Subcutaneous adipose tissue (tissue), 4 donors: Measurements from ENCODE around the gene GNG7. TPM values are rescaled to one million over a fixed set of nuclear protein-coding genes. Genes with fewer than 3 reads are reported as not detected.

ENCODE experiments used
- total RNA-seq, 4 donors: library from RNA; depleted of rRNA; stranded (reverse); fragments of >200 nt; gene quantifications; one replicate each; pipeline ENCODE4 v1.1.0, GENCODE V29; 2016
- TF ChIP-seq, protein P1 (sequence below): fragments of 450-650 bp; IDR thresholded peaks from one replicate; pipeline ENCODE4 v1.5.1; 2016; ENCODE audit warnings: low read depth, mild to moderate bottlenecking, control low read depth, antibody characterized with exemption, moderate library complexity

Gene GNG7
- total RNA-seq, 4 donors from 2014 or later, result 0.16 to 3.6 (median 0.82) TPM

DNA sequence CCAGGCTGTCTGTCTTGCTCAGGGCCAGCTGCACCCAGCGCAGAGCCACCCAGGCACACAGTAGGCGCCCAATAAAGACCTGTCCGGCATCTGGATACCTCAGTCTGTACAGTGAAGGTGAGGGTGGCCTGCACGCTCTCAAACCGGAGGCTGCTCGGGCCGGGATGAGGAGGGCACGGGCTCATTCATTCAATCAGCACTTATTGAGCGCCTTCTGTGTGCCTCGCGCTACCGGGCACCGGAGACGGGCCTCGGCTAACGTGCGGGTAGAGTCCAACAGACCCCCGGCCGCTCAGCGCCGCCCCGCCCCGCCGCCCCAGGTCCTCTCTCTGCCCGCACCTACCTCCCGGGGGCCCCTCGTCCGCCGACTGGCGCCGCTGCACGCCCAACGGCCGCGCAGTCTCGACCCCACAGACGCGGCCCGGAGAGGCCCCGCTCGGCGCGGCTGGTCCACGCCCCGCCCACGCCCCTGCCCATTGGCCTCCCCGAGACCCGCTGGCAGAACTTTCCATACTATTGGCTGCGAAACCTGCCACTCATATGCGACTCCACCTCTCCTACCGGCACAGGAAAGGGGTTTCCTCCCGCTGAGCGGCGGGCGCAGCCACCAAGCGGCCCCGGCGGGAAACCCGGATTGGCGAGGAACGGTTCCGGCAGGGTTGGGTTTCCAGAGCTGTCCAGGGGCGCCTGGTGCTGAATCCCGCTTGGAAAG, 37.3 kb upstream of the GNG7 start, which contains the start of gene SLC39A3:
TSS of gene SLC39A3 (minus strand) at position 416 of the 712 bp plus-strand sequence. CDS start 2,760 bp downstream, outside the sequence.
- TF ChIP-seq, protein P1, sequence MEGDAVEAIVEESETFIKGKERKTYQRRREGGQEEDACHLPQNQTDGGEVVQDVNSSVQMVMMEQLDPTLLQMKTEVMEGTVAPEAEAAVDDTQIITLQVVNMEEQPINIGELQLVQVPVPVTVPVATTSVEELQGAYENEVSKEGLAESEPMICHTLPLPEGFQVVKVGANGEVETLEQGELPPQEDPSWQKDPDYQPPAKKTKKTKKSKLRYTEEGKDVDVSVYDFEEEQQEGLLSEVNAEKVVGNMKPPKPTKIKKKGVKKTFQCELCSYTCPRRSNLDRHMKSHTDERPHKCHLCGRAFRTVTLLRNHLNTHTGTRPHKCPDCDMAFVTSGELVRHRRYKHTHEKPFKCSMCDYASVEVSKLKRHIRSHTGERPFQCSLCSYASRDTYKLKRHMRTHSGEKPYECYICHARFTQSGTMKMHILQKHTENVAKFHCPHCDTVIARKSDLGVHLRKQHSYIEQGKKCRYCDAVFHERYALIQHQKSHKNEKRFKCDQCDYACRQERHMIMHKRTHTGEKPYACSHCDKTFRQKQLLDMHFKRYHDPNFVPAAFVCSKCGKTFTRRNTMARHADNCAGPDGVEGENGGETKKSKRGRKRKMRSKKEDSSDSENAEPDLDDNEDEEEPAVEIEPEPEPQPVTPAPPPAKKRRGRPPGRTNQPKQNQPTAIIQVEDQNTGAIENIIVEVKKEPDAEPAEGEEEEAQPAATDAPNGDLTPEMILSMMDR, result no peak

DNA sequence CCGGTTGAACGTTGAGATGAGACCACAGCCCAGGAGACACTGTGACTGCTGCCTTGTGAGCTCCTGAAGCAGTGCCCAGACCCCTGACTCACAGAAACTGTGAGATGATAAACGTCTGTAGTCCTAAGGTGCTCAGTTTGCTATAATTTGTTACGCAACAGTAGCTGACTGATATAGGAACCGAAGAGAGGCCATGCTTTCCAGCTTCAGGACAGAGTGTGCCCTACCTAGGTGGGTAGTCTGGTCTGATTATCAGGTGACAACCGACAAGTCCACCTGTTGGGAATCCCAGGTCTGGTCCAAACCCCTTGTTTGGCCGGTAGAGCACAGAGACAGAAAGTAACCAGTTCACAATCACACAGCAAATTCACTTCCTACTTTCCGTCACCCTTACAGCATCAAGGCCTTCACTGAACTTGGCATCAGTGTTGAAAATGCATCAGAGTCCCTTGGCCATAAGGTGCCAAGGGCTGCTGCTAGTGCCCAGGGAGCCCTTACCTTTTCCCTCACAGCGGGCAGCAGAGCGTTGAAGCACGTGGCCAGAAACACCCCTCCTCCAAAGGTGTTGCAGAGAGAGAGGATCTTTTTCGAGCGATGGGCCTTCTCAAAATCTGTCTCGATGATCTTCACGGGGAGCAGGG, 34.2 kb upstream of the GNG7 start:
- TF ChIP-seq, protein P1, result no peak

DNA sequence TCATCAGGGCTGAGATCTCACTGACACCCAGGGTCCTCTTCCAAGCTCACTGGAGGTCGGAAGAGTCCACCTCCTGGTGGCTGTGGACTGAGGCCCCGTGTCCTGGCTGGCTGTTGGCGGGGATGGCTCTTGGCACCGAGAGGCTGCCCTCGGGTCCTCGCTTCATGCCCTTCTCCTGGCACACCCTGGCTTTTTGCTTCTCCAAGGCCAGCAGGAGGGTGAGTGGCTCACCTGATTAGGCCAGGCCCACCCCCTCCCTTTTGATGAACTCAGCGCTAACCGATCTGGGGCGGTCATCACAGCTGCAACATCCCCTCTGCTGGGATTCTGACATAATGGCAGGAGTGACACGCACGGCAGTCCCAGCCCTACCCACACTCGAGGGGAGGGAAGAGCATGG, 32.9 kb upstream of the GNG7 start:
- TF ChIP-seq, protein P1, result no peak

DNA sequence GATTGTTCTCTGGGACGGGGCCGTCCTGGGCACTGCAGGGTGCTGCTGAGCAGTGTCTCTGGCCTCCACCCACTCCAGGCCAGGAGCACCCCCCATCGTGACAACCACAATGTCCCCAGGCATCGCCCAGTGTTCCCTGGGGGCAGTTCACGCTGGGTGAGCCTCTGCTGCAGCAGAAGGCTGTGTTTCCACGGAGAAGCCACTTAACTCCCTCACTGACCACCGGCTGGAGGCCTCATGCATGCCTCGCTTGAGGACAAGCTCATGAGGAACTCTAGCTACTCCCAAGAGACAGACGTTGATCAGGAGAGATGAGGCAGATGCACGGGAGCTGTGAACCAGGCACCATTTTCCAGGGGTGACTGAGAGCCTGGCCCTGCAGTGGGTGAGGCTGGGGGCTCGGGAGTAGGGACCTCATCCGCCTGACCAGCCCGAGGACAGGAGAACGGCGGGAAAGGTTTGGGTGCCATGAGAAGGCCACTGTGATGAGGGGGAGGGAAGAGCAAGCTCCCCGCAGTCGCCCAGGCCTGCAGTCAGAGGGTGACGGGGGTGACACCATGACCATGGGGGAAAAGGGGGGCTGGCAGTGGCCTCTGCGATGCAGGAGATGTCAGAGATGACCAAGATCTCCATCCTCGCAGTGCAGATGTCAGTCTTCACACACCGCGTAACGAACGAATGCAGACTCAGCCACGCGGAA, 32.2 kb upstream of the GNG7 start:
- TF ChIP-seq, protein P1, result no peak

DNA sequence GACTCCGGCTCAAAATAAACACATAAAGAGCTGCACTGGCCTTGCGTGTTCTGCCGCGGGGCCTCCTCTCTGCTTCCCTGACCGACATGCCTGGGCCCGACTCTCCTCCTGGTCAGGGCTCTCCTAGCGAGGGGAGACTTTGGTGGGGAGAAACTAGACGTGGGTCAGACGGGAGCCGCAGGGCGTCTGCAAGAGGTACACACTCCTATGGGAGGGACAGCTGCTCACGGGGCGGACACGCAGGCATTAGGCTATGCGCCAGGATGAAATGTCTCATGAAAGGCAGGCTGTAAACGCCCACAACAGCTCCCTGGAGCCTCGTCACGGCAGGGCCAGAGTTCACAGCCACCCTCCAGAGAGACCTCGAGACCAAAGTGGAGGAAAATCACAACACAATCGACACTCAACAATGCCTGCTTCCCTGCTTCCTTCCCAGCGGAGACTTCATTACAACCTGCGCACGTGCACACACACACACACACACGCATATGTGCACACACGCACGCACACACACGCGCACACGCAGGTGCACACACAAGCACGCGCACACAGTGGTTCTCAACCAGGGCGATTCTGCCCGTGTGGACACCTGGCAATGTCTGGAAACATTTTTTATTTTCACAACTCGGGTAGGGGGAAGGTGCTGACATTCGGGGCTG, 31.6 kb upstream of the GNG7 start:
- TF ChIP-seq, protein P1, result no peak

DNA sequence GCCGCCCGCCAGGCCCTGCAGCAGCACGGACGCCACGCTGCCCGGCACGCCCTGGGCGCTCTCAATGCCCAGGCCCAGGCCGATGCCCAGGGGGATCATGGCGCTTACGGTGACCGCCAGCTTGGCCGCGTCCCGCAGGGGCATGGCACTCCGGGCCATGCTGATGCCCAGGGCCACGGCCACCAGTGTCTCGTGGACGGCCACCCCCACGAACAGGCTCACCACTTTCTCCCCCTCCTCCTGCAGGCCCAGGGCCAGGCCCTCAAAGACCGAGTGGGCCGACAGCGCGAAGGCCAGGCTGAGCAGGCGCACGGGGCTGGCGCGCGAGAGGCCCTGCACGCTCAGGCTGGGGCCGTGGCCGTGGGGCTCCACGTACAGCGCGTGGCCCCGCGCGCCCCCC, 30.4 kb upstream of the GNG7 start:
- TF ChIP-seq, protein P1, result no peak
